ENCODE results near the gene CDK1. TPM values are rescaled to one million over a fixed set of nuclear protein-coding genes. Genes with fewer than 3 reads are reported as not detected.

The CDK1 gene
- total RNA-seq, 1 donor from 2014 or later = 17.2 TPM

GRCh38 chr10:60807499-60807898, 29.2 kb downstream of the CDK1 start:
- no peaks in the 10 kb centered on the region for H3K9me3 ChIP-seq (ENCODE audit: control insufficient read depth in 3 of 3, low read length in 3 of 3)
- H3K4me1 ChIP-seq (ENCODE audit: control insufficient read depth in 3 of 3, insufficient read depth in 3 of 3, low read length in 3 of 3) = peaks cover 12 to 14% (median 14%) of the 10 kb centered on the region in 3 donors
- no peak overlapping the region for H3K27ac ChIP-seq (ENCODE audit: low read depth, low read length)
- no peaks in the 10 kb centered on the region for H3K27me3 ChIP-seq (ENCODE audit: control insufficient read depth in 3 of 3, insufficient read depth in 3 of 3, low read length in 3 of 3)
- H3K9ac ChIP-seq (ENCODE audit: low read depth in 1 of 3, low read length in 3 of 3) = no peak overlapping the region
- no peak overlapping the region for H3K4me3 ChIP-seq (ENCODE audit: low read length in 3 of 3)
- H3K36me3 ChIP-seq (ENCODE audit: control insufficient read depth in 3 of 3, insufficient read depth in 3 of 3, low read length in 3 of 3) = no peaks in the 10 kb centered on the region

DNA sequence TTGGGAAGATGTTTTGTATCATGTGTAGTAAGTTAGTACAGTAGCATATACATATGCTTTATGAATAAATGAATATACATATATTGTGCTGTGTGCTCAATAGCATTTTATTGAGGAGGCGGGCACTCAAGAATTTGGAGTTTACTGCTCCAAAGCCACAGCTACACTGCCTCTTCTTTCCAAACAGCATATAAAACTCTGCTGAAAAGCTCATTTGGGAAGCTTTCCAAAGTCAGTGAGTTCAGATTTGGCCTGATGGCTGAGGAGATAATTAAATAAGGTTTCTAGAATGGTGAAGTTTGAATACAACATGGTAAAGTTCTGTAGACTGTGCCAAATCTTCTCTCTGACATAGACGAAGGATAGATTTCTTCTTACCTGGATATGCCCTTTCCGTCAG, 29.8 kb downstream of the CDK1 start:
- Histone ChIP-seq H3K27me3 (ENCODE audit: control insufficient read depth in 3 of 3, insufficient read depth in 3 of 3, low read length in 3 of 3) (no peaks in the 10 kb centered on the region), H3K27ac (ENCODE audit: low read depth, low read length) (no peak overlapping the region), H3K9ac (ENCODE audit: low read depth in 1 of 3, low read length in 3 of 3) (no peak overlapping the region), H3K36me3 (ENCODE audit: control insufficient read depth in 3 of 3, insufficient read depth in 3 of 3, low read length in 3 of 3) (no peaks in the 10 kb centered on the region), H3K4me1 (ENCODE audit: control insufficient read depth in 3 of 3, insufficient read depth in 3 of 3, low read length in 3 of 3) (peaks cover 12 to 14% (median 14%) of the 10 kb centered on the region in 3 donors), H3K4me3 (ENCODE audit: low read length in 3 of 3) (no peak overlapping the region), H3K9me3 (ENCODE audit: control insufficient read depth in 3 of 3, low read length in 3 of 3) (no peaks in the 10 kb centered on the region)

DNA sequence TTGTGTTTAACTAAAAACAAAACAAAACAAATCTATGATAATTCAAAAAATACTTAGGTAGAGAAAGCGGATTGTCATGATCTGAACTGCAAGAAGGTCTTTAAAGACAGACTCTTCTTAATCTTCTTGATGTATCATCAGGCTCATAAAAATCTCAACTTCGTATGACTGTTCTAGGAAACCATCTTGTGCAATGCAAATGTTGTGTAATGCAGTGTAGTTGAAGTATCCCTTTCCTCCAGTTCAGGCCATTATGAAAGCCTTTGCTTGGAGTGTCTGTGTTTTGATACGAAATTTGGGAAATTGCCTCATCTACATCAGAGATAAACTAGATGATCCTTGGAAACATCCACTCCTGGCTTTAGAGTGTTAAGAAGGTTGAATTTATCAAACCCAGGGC, 30.9 kb downstream of the CDK1 start:
- Histone ChIP-seq H3K36me3 (ENCODE audit: control insufficient read depth in 3 of 3, insufficient read depth in 3 of 3, low read length in 3 of 3) (no peaks in the 10 kb centered on the region), H3K9ac (ENCODE audit: low read depth in 1 of 3, low read length in 3 of 3) (no peak overlapping the region), H3K27ac (ENCODE audit: low read depth, low read length) (no peak overlapping the region), H3K27me3 (ENCODE audit: control insufficient read depth in 3 of 3, insufficient read depth in 3 of 3, low read length in 3 of 3) (no peaks in the 10 kb centered on the region), H3K4me3 (ENCODE audit: low read length in 3 of 3) (no peak overlapping the region), H3K4me1 (ENCODE audit: control insufficient read depth in 3 of 3, insufficient read depth in 3 of 3, low read length in 3 of 3) (peaks cover 12 to 14% (median 14%) of the 10 kb centered on the region in 3 donors), H3K9me3 (ENCODE audit: control insufficient read depth in 3 of 3, low read length in 3 of 3) (no peaks in the 10 kb centered on the region)

DNA sequence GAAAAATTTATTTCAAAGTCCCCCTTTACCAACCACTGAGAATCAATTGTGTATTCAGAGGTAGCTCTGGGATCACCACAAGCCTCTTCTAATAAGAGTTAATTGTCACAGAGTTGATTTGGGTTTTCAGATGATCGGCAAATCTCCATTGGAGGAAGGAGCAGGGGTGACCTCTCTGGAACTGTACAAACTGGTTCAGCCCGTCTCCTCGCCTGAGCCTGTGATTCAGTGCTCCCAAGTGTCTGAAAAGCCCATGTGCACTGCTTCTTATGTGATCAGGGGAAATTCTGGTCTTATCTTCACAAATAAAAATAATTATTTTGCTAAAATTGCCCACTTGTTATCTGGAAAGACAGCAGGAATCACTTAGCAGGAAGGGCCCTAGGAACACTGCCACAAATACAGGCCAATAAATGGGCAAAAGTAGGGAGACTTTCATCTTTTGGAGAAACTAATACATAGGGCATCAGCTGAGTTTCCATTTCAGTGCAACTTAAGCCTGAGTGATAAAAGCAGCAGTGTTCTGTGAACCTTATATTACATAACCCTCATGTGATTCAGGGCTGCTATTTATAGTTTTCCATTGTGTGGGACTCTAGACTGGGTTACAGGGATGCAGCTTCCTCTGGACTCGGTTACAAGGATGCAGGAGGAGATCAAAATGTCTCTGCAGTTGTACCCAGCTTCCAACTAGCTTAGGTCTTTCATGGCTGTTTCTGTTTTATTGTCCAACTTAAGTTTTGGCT, 32.3 kb downstream of the CDK1 start:
- Histone ChIP-seq H3K36me3 (ENCODE audit: control insufficient read depth in 3 of 3, insufficient read depth in 3 of 3, low read length in 3 of 3) (no peaks in the 10 kb centered on the region), H3K4me3 (ENCODE audit: low read length in 3 of 3) (peak overlapping the region in 1 of 3 donors; percentile 32), H3K27me3 (ENCODE audit: control insufficient read depth in 3 of 3, insufficient read depth in 3 of 3, low read length in 3 of 3) (no peaks in the 10 kb centered on the region), H3K4me1 (ENCODE audit: control insufficient read depth in 3 of 3, insufficient read depth in 3 of 3, low read length in 3 of 3) (peaks cover 12 to 14% (median 13%) of the 10 kb centered on the region in 3 donors), H3K27ac (ENCODE audit: low read depth, low read length) (peak overlapping the region; percentile 68), H3K9ac (ENCODE audit: low read depth in 1 of 3, low read length in 3 of 3) (peak overlapping the region in 1 of 3 donors; percentile 10), H3K9me3 (ENCODE audit: control insufficient read depth in 3 of 3, low read length in 3 of 3) (no peaks in the 10 kb centered on the region)

GRCh38 chr10:60816628-60817397, 38.5 kb downstream of the CDK1 start:
- Histone ChIP-seq H3K4me3 (ENCODE audit: low read length in 3 of 3) (no peak overlapping the region), H3K27me3 (ENCODE audit: control insufficient read depth in 3 of 3, insufficient read depth in 3 of 3, low read length in 3 of 3) (no peaks in the 10 kb centered on the region), H3K4me1 (ENCODE audit: control insufficient read depth in 3 of 3, insufficient read depth in 3 of 3, low read length in 3 of 3) (peaks cover 16 to 21% (median 17%) of the 10 kb centered on the region in 3 donors), H3K36me3 (ENCODE audit: control insufficient read depth in 3 of 3, insufficient read depth in 3 of 3, low read length in 3 of 3) (no peaks in the 10 kb centered on the region), H3K9ac (ENCODE audit: low read depth in 1 of 3, low read length in 3 of 3) (no peak overlapping the region), H3K27ac (ENCODE audit: low read depth, low read length) (peak overlapping the region; percentile 37), H3K9me3 (ENCODE audit: control insufficient read depth in 3 of 3, low read length in 3 of 3) (no peaks in the 10 kb centered on the region)

GRCh38 chr10:60817398-60817805, 39.1 kb downstream of the CDK1 start:
- Histone ChIP-seq H3K4me1 (ENCODE audit: control insufficient read depth in 3 of 3, insufficient read depth in 3 of 3, low read length in 3 of 3) (peaks cover 16 to 21% (median 18%) of the 10 kb centered on the region in 3 donors), H3K36me3 (ENCODE audit: control insufficient read depth in 3 of 3, insufficient read depth in 3 of 3, low read length in 3 of 3) (no peaks in the 10 kb centered on the region), H3K9ac (ENCODE audit: low read depth in 1 of 3, low read length in 3 of 3) (no peak overlapping the region), H3K9me3 (ENCODE audit: control insufficient read depth in 3 of 3, low read length in 3 of 3) (no peaks in the 10 kb centered on the region), H3K27me3 (ENCODE audit: control insufficient read depth in 3 of 3, insufficient read depth in 3 of 3, low read length in 3 of 3) (no peaks in the 10 kb centered on the region), H3K4me3 (ENCODE audit: low read length in 3 of 3) (no peak overlapping the region), H3K27ac (ENCODE audit: low read depth, low read length) (peak overlapping the region; percentile 37)

DNA sequence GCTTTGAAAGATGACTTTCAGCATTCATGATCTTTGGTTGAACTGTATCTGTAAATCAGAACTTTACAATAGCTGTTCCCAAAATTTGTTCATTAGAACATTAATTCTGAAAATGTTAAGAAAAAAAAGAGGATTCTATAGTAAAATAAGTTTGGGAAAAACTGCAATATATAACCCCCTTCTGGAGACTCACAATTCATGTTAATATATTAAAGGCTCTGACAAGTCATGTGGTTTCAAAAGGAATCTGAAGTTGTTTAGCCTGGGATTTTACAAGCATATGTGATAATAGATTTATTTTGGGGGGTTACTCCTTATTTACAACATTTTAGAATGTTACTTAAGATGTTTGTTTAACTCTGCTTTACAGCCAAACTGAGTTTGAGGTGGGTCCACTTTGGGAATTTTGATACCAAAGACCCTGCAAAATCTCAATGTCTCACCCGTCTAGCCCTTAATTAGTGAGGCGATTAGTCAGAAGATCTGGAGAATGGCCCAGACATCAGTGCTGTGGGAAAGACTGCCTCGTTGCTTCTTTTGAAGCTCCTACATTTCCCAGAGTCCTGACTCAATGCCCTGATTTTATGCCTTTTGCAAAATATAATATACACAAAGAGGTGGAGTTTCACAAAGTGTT, 40.0 kb downstream of the CDK1 start:
- Histone ChIP-seq H3K27me3 (ENCODE audit: control insufficient read depth in 3 of 3, insufficient read depth in 3 of 3, low read length in 3 of 3) (no peaks in the 10 kb centered on the region), H3K9me3 (ENCODE audit: control insufficient read depth in 3 of 3, low read length in 3 of 3) (no peaks in the 10 kb centered on the region), H3K4me3 (ENCODE audit: low read length in 3 of 3) (no peak overlapping the region), H3K9ac (ENCODE audit: low read depth in 1 of 3, low read length in 3 of 3) (no peak overlapping the region), H3K4me1 (ENCODE audit: control insufficient read depth in 3 of 3, insufficient read depth in 3 of 3, low read length in 3 of 3) (peaks cover 16 to 21% (median 19%) of the 10 kb centered on the region in 3 donors), H3K27ac (ENCODE audit: low read depth, low read length) (peak overlapping the region; percentile 37), H3K36me3 (ENCODE audit: control insufficient read depth in 3 of 3, insufficient read depth in 3 of 3, low read length in 3 of 3) (no peaks in the 10 kb centered on the region)

GRCh38 chr10:60819271-60819670, 41.0 kb downstream of the CDK1 start:
- Histone ChIP-seq H3K9me3 (ENCODE audit: control insufficient read depth in 3 of 3, low read length in 3 of 3) (no peaks in the 10 kb centered on the region), H3K27me3 (ENCODE audit: control insufficient read depth in 3 of 3, insufficient read depth in 3 of 3, low read length in 3 of 3) (no peaks in the 10 kb centered on the region), H3K36me3 (ENCODE audit: control insufficient read depth in 3 of 3, insufficient read depth in 3 of 3, low read length in 3 of 3) (no peaks in the 10 kb centered on the region), H3K4me1 (ENCODE audit: control insufficient read depth in 3 of 3, insufficient read depth in 3 of 3, low read length in 3 of 3) (peaks cover 16 to 21% (median 19%) of the 10 kb centered on the region in 3 donors), H3K27ac (ENCODE audit: low read depth, low read length) (peak overlapping the region; percentile 0), H3K9ac (ENCODE audit: low read depth in 1 of 3, low read length in 3 of 3) (no peak overlapping the region), H3K4me3 (ENCODE audit: low read length in 3 of 3) (no peak overlapping the region)

GRCh38 chr10:60820093-60820754, 41.9 kb downstream of the CDK1 start:
- Histone ChIP-seq H3K36me3 (ENCODE audit: control insufficient read depth in 3 of 3, insufficient read depth in 3 of 3, low read length in 3 of 3) (no peaks in the 10 kb centered on the region), H3K4me3 (ENCODE audit: low read length in 3 of 3) (no peak overlapping the region), H3K9me3 (ENCODE audit: control insufficient read depth in 3 of 3, low read length in 3 of 3) (no peaks in the 10 kb centered on the region), H3K4me1 (ENCODE audit: control insufficient read depth in 3 of 3, insufficient read depth in 3 of 3, low read length in 3 of 3) (peaks cover 16 to 24% (median 19%) of the 10 kb centered on the region in 3 donors), H3K27me3 (ENCODE audit: control insufficient read depth in 3 of 3, insufficient read depth in 3 of 3, low read length in 3 of 3) (no peaks in the 10 kb centered on the region), H3K27ac (ENCODE audit: low read depth, low read length) (peak overlapping the region; percentile 13), H3K9ac (ENCODE audit: low read depth in 1 of 3, low read length in 3 of 3) (peak overlapping the region in 1 of 3 donors; percentile 58)

Measured in skeletal muscle tissue (tissue), 4 donors.